Measurements from ENCODE around the gene CROCC2.

DNA sequence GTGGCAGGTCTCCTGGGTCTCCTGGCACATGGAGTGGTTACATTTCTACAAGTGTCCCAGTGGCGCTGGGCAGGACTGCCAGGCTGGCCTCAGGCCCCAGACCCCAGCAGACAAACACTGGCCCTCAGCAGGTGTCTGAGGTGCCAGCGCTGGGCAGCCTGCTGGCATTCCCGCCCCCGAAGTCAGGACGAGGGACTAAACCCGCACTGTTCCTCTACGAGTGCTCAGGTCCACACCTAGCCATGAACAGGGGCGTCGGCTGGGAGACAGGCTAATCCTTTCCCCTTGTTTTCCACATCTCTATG lies 105.1 kb downstream of the CROCC2 start:
- no peak for TF ChIP-seq POLR2AphosphoS5 (IDR thresholded peaks at IDR 0.05; ENCODE audit: low read depth, low read length)
- no peak for TF ChIP-seq POLR2A (IDR thresholded peaks at IDR 0.05; ENCODE audit: low read depth, low read length)
- TF ChIP-seq TAF1 (IDR thresholded peaks at IDR 0.05; ENCODE audit: borderline replicate concordance, low read depth, low read length): no peak

Data from GM12892 (cell line).